Measurements from ENCODE around the gene DAPK1.

DNA sequence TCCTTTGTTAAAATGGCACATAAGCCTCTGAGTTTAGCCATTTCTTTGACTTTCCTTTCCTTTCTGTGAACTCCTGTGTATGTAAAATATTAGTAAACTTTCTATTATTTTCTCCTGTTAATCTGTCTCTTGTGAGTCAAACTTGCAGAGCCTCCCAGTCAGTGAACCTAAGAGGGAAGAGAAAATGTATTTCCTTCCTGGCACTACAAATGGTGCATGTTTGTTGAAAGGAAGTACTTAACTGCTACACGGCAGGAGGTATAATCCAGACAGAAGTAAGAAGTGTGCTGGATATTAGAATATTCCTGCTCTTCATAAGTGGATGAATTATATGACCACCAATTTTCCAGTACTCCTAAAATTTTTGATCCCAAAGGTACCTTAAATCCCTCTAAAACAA, 251.2 kb downstream of the DAPK1 start:
- TF ChIP-seq, protein P1, sequence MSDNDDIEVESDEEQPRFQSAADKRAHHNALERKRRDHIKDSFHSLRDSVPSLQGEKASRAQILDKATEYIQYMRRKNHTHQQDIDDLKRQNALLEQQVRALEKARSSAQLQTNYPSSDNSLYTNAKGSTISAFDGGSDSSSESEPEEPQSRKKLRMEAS (IDR thresholded peaks at IDR 0.05): no peak
- no peak for TF ChIP-seq TCF12 (IDR thresholded peaks at IDR 0.05; ENCODE audit: low read depth)
- TF ChIP-seq, protein P2, sequence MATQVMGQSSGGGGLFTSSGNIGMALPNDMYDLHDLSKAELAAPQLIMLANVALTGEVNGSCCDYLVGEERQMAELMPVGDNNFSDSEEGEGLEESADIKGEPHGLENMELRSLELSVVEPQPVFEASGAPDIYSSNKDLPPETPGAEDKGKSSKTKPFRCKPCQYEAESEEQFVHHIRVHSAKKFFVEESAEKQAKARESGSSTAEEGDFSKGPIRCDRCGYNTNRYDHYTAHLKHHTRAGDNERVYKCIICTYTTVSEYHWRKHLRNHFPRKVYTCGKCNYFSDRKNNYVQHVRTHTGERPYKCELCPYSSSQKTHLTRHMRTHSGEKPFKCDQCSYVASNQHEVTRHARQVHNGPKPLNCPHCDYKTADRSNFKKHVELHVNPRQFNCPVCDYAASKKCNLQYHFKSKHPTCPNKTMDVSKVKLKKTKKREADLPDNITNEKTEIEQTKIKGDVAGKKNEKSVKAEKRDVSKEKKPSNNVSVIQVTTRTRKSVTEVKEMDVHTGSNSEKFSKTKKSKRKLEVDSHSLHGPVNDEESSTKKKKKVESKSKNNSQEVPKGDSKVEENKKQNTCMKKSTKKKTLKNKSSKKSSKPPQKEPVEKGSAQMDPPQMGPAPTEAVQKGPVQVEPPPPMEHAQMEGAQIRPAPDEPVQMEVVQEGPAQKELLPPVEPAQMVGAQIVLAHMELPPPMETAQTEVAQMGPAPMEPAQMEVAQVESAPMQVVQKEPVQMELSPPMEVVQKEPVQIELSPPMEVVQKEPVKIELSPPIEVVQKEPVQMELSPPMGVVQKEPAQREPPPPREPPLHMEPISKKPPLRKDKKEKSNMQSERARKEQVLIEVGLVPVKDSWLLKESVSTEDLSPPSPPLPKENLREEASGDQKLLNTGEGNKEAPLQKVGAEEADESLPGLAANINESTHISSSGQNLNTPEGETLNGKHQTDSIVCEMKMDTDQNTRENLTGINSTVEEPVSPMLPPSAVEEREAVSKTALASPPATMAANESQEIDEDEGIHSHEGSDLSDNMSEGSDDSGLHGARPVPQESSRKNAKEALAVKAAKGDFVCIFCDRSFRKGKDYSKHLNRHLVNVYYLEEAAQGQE (IDR thresholded peaks at IDR 0.05; ENCODE audit: low read depth): no peak

All from Ishikawa (cell line).